Kidney (tissue), 14 donors: Measurements from ENCODE around the gene CCND1. TPM values are rescaled to one million over a fixed set of nuclear protein-coding genes. Genes with fewer than 3 reads are reported as not detected.

ENCODE experiments used
- DNase-seq, 5 donors: peaks; one replicate each; pipeline ENCODE4 v3.0.0-alpha.2; 2013 to 2020
- FAIRE-seq: peaks from 2 replicates; lab custom pipeline; 2012; peaks lifted over from hg19 to GRCh38; lab: Jason Lieb, UNC
- H3K27ac ChIP-seq, 2 donors: one replicate each; pipeline ENCODE4 v1.7.0; 2013; ENCODE audit warnings: low read depth in 2 of 2, low read length in 2 of 2, inconsistent platforms in 1 of 2
- H3K27me3 ChIP-seq: one replicate; pipeline ENCODE4 v1.7.1; 2013; ENCODE audit warnings: low read length, inconsistent platforms; ENCODE audit not compliant: control insufficient read depth, insufficient read depth
- H3K36me3 ChIP-seq, 3 donors: one replicate each; pipeline versions ENCODE4 v1.7.0 to v1.7.1; 2013; ENCODE audit warnings: low read length in 3 of 3, control low read depth in 1 of 3, inconsistent platforms in 1 of 3; ENCODE audit not compliant: insufficient read depth in 3 of 3, control insufficient read depth in 2 of 3
- H3K4me1 ChIP-seq, 3 donors: one replicate each; pipeline versions ENCODE4 v1.7.0 to v1.7.1; 2013; ENCODE audit warnings: low read length in 3 of 3, inconsistent platforms in 1 of 3, low read depth in 1 of 3; ENCODE audit not compliant: control insufficient read depth in 2 of 3, insufficient read depth in 2 of 3
- H3K4me3 ChIP-seq, 3 donors: one replicate each; pipeline versions ENCODE4 v1.7.0 to v1.8.1; 2013; ENCODE audit warnings: low read length in 3 of 3, control low read depth in 1 of 3, inconsistent platforms in 1 of 3
- H3K9ac ChIP-seq, 3 donors: one replicate each; pipeline versions ENCODE4 v1.7.0 to v1.7.1; 2013; ENCODE audit warnings: low read length in 3 of 3, control low read depth in 1 of 3, inconsistent platforms in 1 of 3
- H3K9me3 ChIP-seq, 3 donors: one replicate each; pipeline versions ENCODE4 v1.7.0 to v1.7.1; 2013; ENCODE audit warnings: low read length in 3 of 3, control low read depth in 1 of 3, inconsistent platforms in 1 of 3; ENCODE audit not compliant: control insufficient read depth in 2 of 3, insufficient read depth in 1 of 3
- intact Hi-C: fragments of 100-400 bp; cut with DNase I; formaldehyde crosslinking; loops from one replicate; pipeline ENCODE4 v1.11.1; 2022
- polyA plus RNA-seq: library from polyadenylated mRNA; stranded (reverse); fragments of 350-450 nt; fragmentation: Illumina TruSeq; extraction: RNeasy Lipid Tissue Mini Kit (QIAGEN cat#74804); gene quantifications from one replicate; pipeline ENCODE4 v1.2.3, GENCODE V29; 2014; ENCODE audit warnings: low read depth, low replicate concordance; ENCODE audit not compliant: insufficient read depth
- total RNA-seq: library from RNA; stranded (reverse); fragmentation: NEBNext Ultra II Directional; extraction: Animal tissue kit (Norgen Biotek cat#: 25700); gene quantifications from one replicate; pipeline ENCODE4 v1.2.1, GENCODE V29; 2021
- TF ChIP-seq, protein P1 (sequence below): IDR thresholded peaks from 3 replicates; pipeline ENCODE4 v1.5.1; 2012; ENCODE audit warnings: mild to moderate bottlenecking, moderate library complexity, borderline replicate concordance; ENCODE audit not compliant: insufficient read depth; ENCODE audit errors: extremely low read depth
- donor health status: control.
- donor health status: control.
- donor health status: control.
- donor health status: control.
- donor health status: control.
- donor health status: DM: yes; HTN: yes; CAD: no.
- donor health status: Normal renal cell carcinoma (clear cell type).

Gene CCND1
- total and polyA plus RNA-seq, 2 donors from 2014 or later: 37.6 to 142 TPM

DNA sequence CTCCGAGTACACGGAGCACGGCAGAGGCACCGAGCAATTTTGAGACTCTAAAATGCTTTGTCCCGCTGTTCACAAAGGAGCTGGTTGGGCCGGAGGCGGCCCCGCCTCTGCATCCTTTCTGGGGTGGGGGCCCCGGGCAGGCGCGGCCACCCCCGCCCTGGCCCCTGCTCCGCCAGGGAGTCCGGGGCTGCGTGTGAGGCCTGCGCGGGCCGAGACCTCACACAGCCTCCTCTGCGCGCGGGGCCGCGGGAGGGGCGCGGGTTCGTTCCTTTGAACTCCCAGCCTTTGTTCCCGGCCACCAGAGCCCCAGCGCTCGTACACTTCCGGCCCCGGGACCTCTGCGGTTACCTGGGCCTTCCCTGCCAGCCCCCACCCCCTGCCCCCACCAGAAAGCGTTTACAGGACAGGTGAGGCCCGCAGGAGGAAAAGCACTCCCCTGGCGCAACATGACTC is 61.3 kb downstream of the CCND1 start:
- Histone ChIP-seq H3K4me3 (no peak overlapping the region), H3K4me1 (peaks cover 0 to 3% (median 0%) of the 10 kb centered on the region in 3 donors), H3K27ac (no peak overlapping the region), H3K36me3 (no peaks in the 10 kb centered on the region), H3K27me3 (peaks cover 8% of the 10 kb centered on the region), H3K9ac (no peak overlapping the region), H3K9me3 (no peaks in the 10 kb centered on the region)
- TF ChIP-seq, protein P1, sequence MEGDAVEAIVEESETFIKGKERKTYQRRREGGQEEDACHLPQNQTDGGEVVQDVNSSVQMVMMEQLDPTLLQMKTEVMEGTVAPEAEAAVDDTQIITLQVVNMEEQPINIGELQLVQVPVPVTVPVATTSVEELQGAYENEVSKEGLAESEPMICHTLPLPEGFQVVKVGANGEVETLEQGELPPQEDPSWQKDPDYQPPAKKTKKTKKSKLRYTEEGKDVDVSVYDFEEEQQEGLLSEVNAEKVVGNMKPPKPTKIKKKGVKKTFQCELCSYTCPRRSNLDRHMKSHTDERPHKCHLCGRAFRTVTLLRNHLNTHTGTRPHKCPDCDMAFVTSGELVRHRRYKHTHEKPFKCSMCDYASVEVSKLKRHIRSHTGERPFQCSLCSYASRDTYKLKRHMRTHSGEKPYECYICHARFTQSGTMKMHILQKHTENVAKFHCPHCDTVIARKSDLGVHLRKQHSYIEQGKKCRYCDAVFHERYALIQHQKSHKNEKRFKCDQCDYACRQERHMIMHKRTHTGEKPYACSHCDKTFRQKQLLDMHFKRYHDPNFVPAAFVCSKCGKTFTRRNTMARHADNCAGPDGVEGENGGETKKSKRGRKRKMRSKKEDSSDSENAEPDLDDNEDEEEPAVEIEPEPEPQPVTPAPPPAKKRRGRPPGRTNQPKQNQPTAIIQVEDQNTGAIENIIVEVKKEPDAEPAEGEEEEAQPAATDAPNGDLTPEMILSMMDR: no peak
- FAIRE-seq (no peak), DNase-seq (no peak)
- intact Hi-C loops: no loop called here

DNA sequence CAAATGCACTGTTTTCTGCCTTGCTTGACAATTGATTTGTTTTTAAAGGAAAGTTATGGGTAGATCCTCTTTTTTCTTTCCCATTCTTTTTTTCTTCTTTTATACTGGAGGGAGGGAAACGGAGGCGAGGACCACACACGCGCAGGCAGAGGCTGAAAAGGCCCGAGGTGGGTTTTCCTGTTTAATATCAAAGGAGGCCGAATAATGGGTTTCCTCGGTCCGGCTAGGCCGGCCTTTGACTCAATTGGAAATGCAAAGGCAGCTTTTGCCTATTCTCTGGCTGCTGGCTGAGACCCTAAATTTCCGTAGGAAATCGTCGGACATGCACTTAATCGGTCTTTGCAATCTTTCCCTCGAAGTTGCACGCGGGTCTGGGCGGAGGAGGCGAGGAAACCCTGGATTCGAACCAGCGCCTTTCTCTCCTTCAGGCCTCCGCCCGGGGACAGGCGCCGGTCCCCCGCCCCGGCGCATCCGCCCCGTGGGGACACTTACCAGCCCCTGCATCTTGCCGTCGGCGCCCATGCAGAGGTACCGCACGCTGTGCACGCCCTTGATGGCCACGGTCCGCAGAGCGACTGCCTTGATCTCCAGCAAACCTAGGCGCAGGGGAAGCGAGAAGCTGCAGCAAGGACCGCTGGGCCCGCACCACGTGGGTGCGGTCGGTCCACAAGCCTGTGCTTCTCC is 62.0 kb downstream of the CCND1 start:
- no peak overlapping the region for H3K27ac ChIP-seq
- peaks cover 0 to 3% (median 0%) of the 10 kb centered on the region in 3 donors for H3K4me1 ChIP-seq
- no peak for FAIRE-seq
- TF ChIP-seq, protein P1: no peak
- H3K9ac ChIP-seq: no peak overlapping the region
- H3K9me3 ChIP-seq: no peaks in the 10 kb centered on the region
- DNase-seq: no peak
- H3K4me3 ChIP-seq: no peak overlapping the region
- H3K36me3 ChIP-seq: no peaks in the 10 kb centered on the region
- intact Hi-C loops: no loop called here
- H3K27me3 ChIP-seq: peaks cover 8% of the 10 kb centered on the region

- no peaks in the 10 kb centered on the region for H3K9me3 ChIP-seq
- peaks cover 8% of the 10 kb centered on the region for H3K27me3 ChIP-seq
- FAIRE-seq: no peak
- intact Hi-C loops: no loop called here
- H3K4me3 ChIP-seq: no peak overlapping the region
- no peak for DNase-seq
- H3K9ac ChIP-seq: no peak overlapping the region
- no peak overlapping the region for H3K27ac ChIP-seq
- H3K36me3 ChIP-seq: no peaks in the 10 kb centered on the region
- peaks cover 0 to 3% (median 0%) of the 10 kb centered on the region in 3 donors for H3K4me1 ChIP-seq
- TF ChIP-seq, protein P1: no peak
Observed at GRCh38 chr11:69703453-69703767, 62.5 kb downstream of the CCND1 start.

Other genes with a start within 250 kb of the CCND1 start
- not detected for gene LINC01488, start 159.5 kb upstream of the CCND1 start, total RNA-seq
- not detected for gene LINC01488, start 159.5 kb upstream of the CCND1 start, polyA plus RNA-seq
- gene LTO1, start 34.2 kb downstream of the CCND1 start, total RNA-seq: 21.9 TPM
- gene LTO1, start 34.2 kb downstream of the CCND1 start, polyA plus RNA-seq: 14.6 TPM
- not detected for gene FGF19, start 62.9 kb downstream of the CCND1 start, total RNA-seq
- not detected for gene FGF19, start 62.9 kb downstream of the CCND1 start, polyA plus RNA-seq
- not detected for gene FGF4, start 134.2 kb downstream of the CCND1 start, total RNA-seq
- not detected for gene FGF4, start 134.2 kb downstream of the CCND1 start, polyA plus RNA-seq
- gene FGF3, start 178.3 kb downstream of the CCND1 start, total RNA-seq: not detected
- gene FGF3, start 178.3 kb downstream of the CCND1 start, polyA plus RNA-seq: not detected